B cell (primary cell): ENCODE results near the gene GTPBP3. TPM values are rescaled to one million over a fixed set of nuclear protein-coding genes. Genes with fewer than 3 reads are reported as not detected.
A peak's percentile ranks its signal among the peaks of the same experiment; 100 is the strongest.

Source experiments
- ATAC-seq: fragments of 200-7000 bp; cut with Tn5 transposase; one replicate; pipeline ENCODE4 v1.10.0; 2021; ENCODE audit warnings: low read depth, mild to moderate bottlenecking, moderate number of reproducible peaks, moderate library complexity
- CTCF ChIA-PET: fragments of 350-600 bp; sonication (Branson Sonifier 250); formaldehyde crosslinking; loops from one replicate; lab custom pipeline; 2021; ENCODE audit warnings: antibody characterized with exemption, inconsistent platforms; lab: Charles Lee
- POLR2A ChIA-PET: fragments of 350-600 bp; sonication (Branson Sonifier 250); formaldehyde crosslinking; loops from one replicate; lab custom pipeline; 2021; ENCODE audit warnings: antibody characterized with exemption; lab: Charles Lee
- DNase-seq: peaks from one replicate; pipeline ENCODE4 v3.0.0; 2013
- H2AFZ ChIP-seq: 2 replicates; pipeline ENCODE4 v1.6.1; 2012; ENCODE audit warnings: mild to moderate bottlenecking, low read depth, low read length; ENCODE audit not compliant: insufficient read depth, poor library complexity, severe bottlenecking
- H3K27ac ChIP-seq, 2 donors: 1 replicate in 1 of 2; 2 replicates in 1 of 2; pipeline ENCODE4 v1.5.1; 2012 to 2013; ENCODE audit warnings: low read length in 2 of 2, mild to moderate bottlenecking in 2 of 2, moderate library complexity in 1 of 2
- H3K27me3 ChIP-seq, 4 experiments: fragments of 200-600 bp in 1 of 4; sonication (generic) in 1 of 4; replicated peaks in 1 of 4; 1 replicate in 2 of 4; 2 replicates in 2 of 4; pipeline versions ENCODE4 v1.6.1 to v1.7.0; 2013 to 2016; ENCODE audit warnings: low read length in 3 of 4, mild to moderate bottlenecking in 2 of 4, mixed read lengths in 1 of 4, moderate library complexity in 1 of 4; ENCODE audit not compliant: insufficient read depth in 4 of 4, control insufficient read depth in 3 of 4; ENCODE audit errors: control extremely low read depth in 1 of 4
- H3K36me3 ChIP-seq, 2 experiments: replicated peaks in 1 of 2; 1 replicate in 1 of 2; 2 replicates in 1 of 2; pipeline versions ENCODE4 v1.6.1 to v1.7.1; 2013; ENCODE audit warnings: low read length in 1 of 2; ENCODE audit not compliant: insufficient read depth in 2 of 2, control insufficient read depth in 1 of 2; ENCODE audit errors: control extremely low read depth in 1 of 2, extremely low read depth in 1 of 2
- H3K4me1 ChIP-seq, 2 donors: fragments of 200-600 bp in 1 of 2; sonication (generic) in 1 of 2; 1 replicate in 1 of 2; 2 replicates in 1 of 2; pipeline versions ENCODE4 v1.5.1 to v1.6.1; 2013 to 2017; ENCODE audit warnings: low read length in 2 of 2; ENCODE audit not compliant: control insufficient read depth in 2 of 2, insufficient read depth in 2 of 2
- H3K4me2 ChIP-seq: replicated peaks from 2 replicates; pipeline ENCODE3; 2012; ENCODE audit warnings: mild to moderate bottlenecking, low read depth, low read length; ENCODE audit not compliant: poor library complexity, severe bottlenecking
- H3K4me3 ChIP-seq, 5 experiments: fragments of 200-600 bp in 1 of 5; sonication (generic) in 1 of 5; 1 replicate in 3 of 5; 2 replicates in 2 of 5; pipeline versions ENCODE4 v1.5.1 to v1.7.0; 2011 to 2016; ENCODE audit warnings: low read length in 4 of 5, mild to moderate bottlenecking in 4 of 5, low read depth in 2 of 5, control low read depth in 1 of 5, moderate library complexity in 1 of 5; ENCODE audit not compliant: insufficient read depth in 1 of 5; ENCODE audit errors: control extremely low read depth in 1 of 5, extremely low read depth in 1 of 5
- H3K79me2 ChIP-seq: fragments of 200-600 bp; sonication (generic); one replicate; pipeline ENCODE4 v1.6.0; 2016; ENCODE audit warnings: low read length; ENCODE audit not compliant: control insufficient read depth, insufficient read depth
- H3K9ac ChIP-seq: fragments of 200-600 bp; sonication (generic); 2 replicates; pipeline ENCODE4 v1.6.1; 2017; ENCODE audit warnings: mild to moderate bottlenecking, low read length, moderate library complexity
- H3K9me3 ChIP-seq, 3 donors: one replicate each; pipeline versions ENCODE4 v1.6.1 to v1.7.1; 2013; ENCODE audit warnings: low read length in 2 of 3; ENCODE audit not compliant: control insufficient read depth in 2 of 3, insufficient read depth in 1 of 3; ENCODE audit errors: control extremely low read depth in 1 of 3
- H4K20me1 ChIP-seq: 2 replicates; pipeline ENCODE4 v1.6.0; 2012; ENCODE audit warnings: mild to moderate bottlenecking, low read length; ENCODE audit not compliant: insufficient read depth, control insufficient read depth, poor library complexity, severe bottlenecking
- H3K27ac Mint-ChIP-seq: one replicate; pipeline ENCODE4 v1.8.0; 2021; ENCODE audit warnings: mixed read lengths
- H3K27me3 Mint-ChIP-seq: one replicate; pipeline ENCODE4 v1.8.0; 2021; ENCODE audit warnings: mixed read lengths
- H3K4me1 Mint-ChIP-seq: one replicate; pipeline ENCODE4 v1.8.0; 2021; ENCODE audit warnings: mixed read lengths
- H3K4me3 Mint-ChIP-seq: one replicate; pipeline ENCODE4 v1.8.0; 2021; ENCODE audit warnings: mixed read lengths
- H3K9me3 Mint-ChIP-seq: one replicate; pipeline ENCODE4 v1.8.0; 2022; ENCODE audit warnings: mixed read lengths; ENCODE audit not compliant: insufficient read depth
- CTCF ChIP-seq: fragments of 200-600 bp; IDR thresholded peaks from one replicate; pipeline ENCODE4 v1.8.0; 2022; ENCODE audit warnings: antibody characterized with exemption, mild to moderate bottlenecking
- EZH2 ChIP-seq: IDR thresholded peaks from 2 replicates; pipeline ENCODE4 v1.6.1; 2012; ENCODE audit warnings: borderline replicate concordance, low read depth, mild to moderate bottlenecking, moderate library complexity, low read length; ENCODE audit not compliant: insufficient read depth, poor library complexity, severe bottlenecking
- WGBS: methylation state at CpG from one replicate; pipeline ENCODE4 v1.1.5; 2013; ENCODE audit warnings: missing lambda C conversion rate; ENCODE audit not compliant: insufficient coverage; 5-methylcytosine and 5-hydroxymethylcytosine counted together
- intact Hi-C: fragments of 100-400 bp; cut with micrococcal nuclease; formaldehyde crosslinking; loops from one replicate; pipeline ENCODE4 v1.10.0; 2022
- polyA plus RNA-seq: library from polyadenylated mRNA; depleted of rRNA; stranded (reverse); fragments of >200 nt; gene quantifications from 2 replicates; pipeline ENCODE4 v1.2.3, GENCODE V29; 2012
- total RNA-seq, 2 donors: library from RNA; stranded (reverse); fragments of 120-200 nt in 1 of 2; gene quantifications; 1 replicate in 1 of 2; 2 replicates in 1 of 2; pipeline versions ENCODE4 v1.2.3 to v1.2.4, GENCODE V29; 2013 to 2022

The GTPBP3 gene
- total and polyA plus RNA-seq, 2 donors (not counting 1 experiment from before 2014, with no cell fraction given), result 41.6 to 44.9 TPM

- no peak within 1 kb of the TSS for H3K27ac ChIP-seq
- no peaks in the 10 kb centered on the region for H3K36me3 ChIP-seq
- Mint-ChIP-seq H3K4me1 (peaks cover 48% of the 10 kb centered on the region), H3K4me3 (peak within 1 kb of the TSS; percentile 90), H3K9me3 (no peaks in the 10 kb centered on the region), H3K27ac (peak within 1 kb of the TSS; percentile 83), H3K27me3 (peaks cover 6% of the 10 kb centered on the region)
- H2AFZ ChIP-seq, result peak within 1 kb of the TSS; percentile 99
- intact Hi-C loops, result no loop called here
- DNase-seq (peak; percentile 97), ATAC-seq (peak; percentile 66)
- H3K4me2 ChIP-seq, result peak within 1 kb of the TSS; percentile 97
- POLR2A ChIA-PET, result interaction anchor here (0.9 to 1.7 kb wide), 3 partner anchors 26 to 85 kb away, joined by 3 to 5 read pairs (median 3); partner anchors contain the start of genes DDA1 and MVB12A
- WGBS, result 3% methylated on average over 77 of the region's 86 CpGs
- peaks cover 22 to 34% of the 10 kb centered on the region in 2 donors for H3K4me1 ChIP-seq
- TF ChIP-seq CTCF (no peak), EZH2 (no peak)
- no peaks in the 10 kb centered on the region for H4K20me1 ChIP-seq
- peaks cover 9% of the 10 kb centered on the region for H3K79me2 ChIP-seq
- CTCF ChIA-PET, result interaction anchor here (0.8 to 1.8 kb wide), 4 partner anchors 11 to 57 kb away, joined by 3 to 13 read pairs (median 5); partner anchors contain the start of gene MRPL34
- peak within 1 kb of the TSS; percentile 19 to 71 (median 63) for H3K4me3 ChIP-seq
- H3K9ac ChIP-seq, result peak within 1 kb of the TSS; percentile 75
- peaks cover 0 to 10% (median 0%) of the 10 kb centered on the region in 3 donors for H3K9me3 ChIP-seq
- peaks cover 0 to 23% (median 0%) of the 10 kb centered on the region in 4 experiments for H3K27me3 ChIP-seq
Measured at GRCh38 chr19:17334414-17335409, 2.6 kb upstream of the GTPBP3 start, which contains the start of gene ANO8. ANO8 (minus strand) TSS chr19:17334855; CDS start chr19:17334670, 185 bp downstream.
